ENCODE results near the gene SKIL. TPM values are rescaled to one million over a fixed set of nuclear protein-coding genes. Genes with fewer than 3 reads are reported as not detected.
A peak's percentile ranks its signal among the peaks of the same experiment; 100 is the strongest.

SKIL gene
- total and polyA plus RNA-seq, 3 experiments from 2014 or later, result 3.2 to 29.0 (median 25.9) TPM

- H3K27me3 Mint-ChIP-seq, result peaks cover 15 to 32% of the 10 kb centered on the region in 2 donors
- Histone ChIP-seq H3K4me1 (ENCODE audit: insufficient read depth, low read length) (peaks cover 10% of the 10 kb centered on the region), H3K9me3 (ENCODE audit: low read length) (no peaks in the 10 kb centered on the region), H3K4me3 (ENCODE audit: low read length) (no peak overlapping the region), H3K36me3 (ENCODE audit: insufficient read depth, low read length) (no peaks in the 10 kb centered on the region), H3K27me3 (ENCODE audit: insufficient read depth, low read length, poor library complexity, severe bottlenecking) (no peaks in the 10 kb centered on the region), H3K27ac (ENCODE audit: low read depth, low read length) (no peak overlapping the region)
- H3K36me3 Mint-ChIP-seq, result peaks cover 0 to 3% (median 0%) of the 10 kb centered on the region in 3 donors
- ChIA-PET CTCF (no interaction called here), POLR2A (no interaction called here)
- peak overlapping the region in 1 of 8 donors; percentile 68 for H3K27ac Mint-ChIP-seq
- H3K9me3 Mint-ChIP-seq, result no peaks in the 10 kb centered on the region
- DNase-seq, result no peak
- no peak overlapping the region for H3K4me3 Mint-ChIP-seq
- peaks cover 5 to 17% (median 16%) of the 10 kb centered on the region in 3 donors for H3K4me1 Mint-ChIP-seq
These were observed 68.2 kb downstream of the SKIL start for GRCh38 chr3:170425491-170426239.

- no peak overlapping the region for H3K4me3 Mint-ChIP-seq
- no peaks in the 10 kb centered on the region for H3K9me3 Mint-ChIP-seq
- no peaks in the 10 kb centered on the region for H3K9me3 ChIP-seq (ENCODE audit: low read length)
- peaks cover 10% of the 10 kb centered on the region for H3K4me1 ChIP-seq (ENCODE audit: insufficient read depth, low read length)
- ChIA-PET POLR2A (no interaction called here), CTCF (no interaction called here)
- peaks cover 5 to 16% (median 15%) of the 10 kb centered on the region in 3 donors for H3K4me1 Mint-ChIP-seq
- H3K27ac ChIP-seq (ENCODE audit: low read depth, low read length), result no peak overlapping the region
- peaks cover 13 to 29% of the 10 kb centered on the region in 2 donors for H3K27me3 Mint-ChIP-seq
- DNase-seq, result no peak
- H3K4me3 ChIP-seq (ENCODE audit: low read length), result no peak overlapping the region
- no peaks in the 10 kb centered on the region for H3K27me3 ChIP-seq (ENCODE audit: insufficient read depth, low read length, poor library complexity, severe bottlenecking)
- no peaks in the 10 kb centered on the region for H3K36me3 ChIP-seq (ENCODE audit: insufficient read depth, low read length)
- H3K27ac Mint-ChIP-seq, result peak overlapping the region in 1 of 8 donors; percentile 69
- H3K36me3 Mint-ChIP-seq, result peaks cover 0 to 3% (median 0%) of the 10 kb centered on the region in 3 donors
These were observed 68.8 kb downstream of the SKIL start for GRCh38 chr3:170426240-170426797.

- H3K9me3 ChIP-seq (ENCODE audit: low read length), result no peaks in the 10 kb centered on the region
- ChIA-PET CTCF (no interaction called here), POLR2A (no interaction called here)
- Mint-ChIP-seq H3K27ac (no peak overlapping the region), H3K9me3 (no peaks in the 10 kb centered on the region), H3K27me3 (peaks cover 7 to 21% of the 10 kb centered on the region in 2 donors), H3K4me1 (peaks cover 5 to 16% (median 15%) of the 10 kb centered on the region in 3 donors), H3K4me3 (no peak overlapping the region), H3K36me3 (peaks cover 0 to 3% (median 0%) of the 10 kb centered on the region in 3 donors)
- H3K27ac ChIP-seq (ENCODE audit: low read depth, low read length), result no peak overlapping the region
- no peaks in the 10 kb centered on the region for H3K36me3 ChIP-seq (ENCODE audit: insufficient read depth, low read length)
- no peaks in the 10 kb centered on the region for H3K27me3 ChIP-seq (ENCODE audit: insufficient read depth, low read length, poor library complexity, severe bottlenecking)
- DNase-seq, result no peak
- H3K4me1 ChIP-seq (ENCODE audit: insufficient read depth, low read length), result peaks cover 10% of the 10 kb centered on the region
- no peak overlapping the region for H3K4me3 ChIP-seq (ENCODE audit: low read length)
These were observed 70.6 kb downstream of the SKIL start for GRCh38 chr3:170428095-170428494.

GRCh38 chr3:170429050-170429449, 71.5 kb downstream of the SKIL start:
- no peaks in the 10 kb centered on the region for H3K9me3 Mint-ChIP-seq
- H3K4me3 Mint-ChIP-seq, result no peak overlapping the region
- H3K27me3 Mint-ChIP-seq, result peaks cover 7 to 16% of the 10 kb centered on the region in 2 donors
- H3K27ac Mint-ChIP-seq, result no peak overlapping the region
- no peak for DNase-seq
- POLR2A ChIA-PET, result no interaction called here
- CTCF ChIA-PET, result no interaction called here
- Histone ChIP-seq H3K4me3 (ENCODE audit: low read length) (no peak overlapping the region), H3K36me3 (ENCODE audit: insufficient read depth, low read length) (no peaks in the 10 kb centered on the region), H3K27me3 (ENCODE audit: insufficient read depth, low read length, poor library complexity, severe bottlenecking) (no peaks in the 10 kb centered on the region), H3K27ac (ENCODE audit: low read depth, low read length) (no peak overlapping the region), H3K9me3 (ENCODE audit: low read length) (no peaks in the 10 kb centered on the region), H3K4me1 (ENCODE audit: insufficient read depth, low read length) (peaks cover 10% of the 10 kb centered on the region)
- H3K4me1 Mint-ChIP-seq, result peaks cover 5 to 16% (median 15%) of the 10 kb centered on the region in 3 donors
- no peaks in the 10 kb centered on the region for H3K36me3 Mint-ChIP-seq

- Histone ChIP-seq H3K4me3 (ENCODE audit: low read length) (no peak overlapping the region), H3K4me1 (ENCODE audit: insufficient read depth, low read length) (peaks cover 10% of the 10 kb centered on the region), H3K27me3 (ENCODE audit: insufficient read depth, low read length, poor library complexity, severe bottlenecking) (no peaks in the 10 kb centered on the region), H3K9me3 (ENCODE audit: low read length) (no peaks in the 10 kb centered on the region), H3K27ac (ENCODE audit: low read depth, low read length) (no peak overlapping the region), H3K36me3 (ENCODE audit: insufficient read depth, low read length) (no peaks in the 10 kb centered on the region)
- Mint-ChIP-seq H3K4me3 (no peak overlapping the region), H3K9me3 (no peaks in the 10 kb centered on the region), H3K4me1 (peaks cover 5 to 16% (median 15%) of the 10 kb centered on the region in 3 donors), H3K27me3 (peaks cover 3 to 14% of the 10 kb centered on the region in 2 donors), H3K36me3 (no peaks in the 10 kb centered on the region), H3K27ac (no peak overlapping the region)
- DNase-seq, result no peak
- ChIA-PET POLR2A (no interaction called here), CTCF (interaction anchor here (0.6 to 1.3 kb wide), 2 partner anchors 20 to 245 kb away, joined by 4 to 5 read pairs; no protein-coding TSS in a partner anchor)
These were observed 73.5 kb downstream of the SKIL start for GRCh38 chr3:170431054-170431453.

- Histone ChIP-seq H3K4me3 (ENCODE audit: low read length) (no peak overlapping the region), H3K27ac (ENCODE audit: low read depth, low read length) (no peak overlapping the region), H3K4me1 (ENCODE audit: insufficient read depth, low read length) (peaks cover 10% of the 10 kb centered on the region), H3K9me3 (ENCODE audit: low read length) (no peaks in the 10 kb centered on the region), H3K27me3 (ENCODE audit: insufficient read depth, low read length, poor library complexity, severe bottlenecking) (no peaks in the 10 kb centered on the region), H3K36me3 (ENCODE audit: insufficient read depth, low read length) (no peaks in the 10 kb centered on the region)
- DNase-seq, result no peak
- H3K27me3 Mint-ChIP-seq, result peaks cover 6 to 14% of the 10 kb centered on the region in 2 donors
- peak overlapping the region in 1 of 8 donors; percentile 41 for H3K27ac Mint-ChIP-seq
- POLR2A ChIA-PET, result no interaction called here
- H3K4me1 Mint-ChIP-seq, result peaks cover 5 to 16% (median 15%) of the 10 kb centered on the region in 3 donors
- H3K36me3 Mint-ChIP-seq, result peaks cover 0 to 2% (median 0%) of the 10 kb centered on the region in 3 donors
- CTCF ChIA-PET, result interaction anchor here (0.6 kb wide), 1 partner anchor 655 kb away, joined by 4 read pairs; no protein-coding TSS in a partner anchor
- H3K4me3 Mint-ChIP-seq, result no peak overlapping the region
- H3K9me3 Mint-ChIP-seq, result no peaks in the 10 kb centered on the region
These were observed 74.9 kb downstream of the SKIL start for GRCh38 chr3:170432416-170432815.

GRCh38 chr3:170436697-170437096, 79.2 kb downstream of the SKIL start:
- CTCF ChIA-PET, result no interaction called here
- no peak overlapping the region for H3K4me3 Mint-ChIP-seq
- peaks cover 13 to 34% of the 10 kb centered on the region in 2 donors for H3K27me3 Mint-ChIP-seq
- H3K27me3 ChIP-seq (ENCODE audit: insufficient read depth, low read length, poor library complexity, severe bottlenecking), result no peaks in the 10 kb centered on the region
- H3K36me3 ChIP-seq (ENCODE audit: insufficient read depth, low read length), result no peaks in the 10 kb centered on the region
- no peaks in the 10 kb centered on the region for H3K9me3 ChIP-seq (ENCODE audit: low read length)
- no peaks in the 10 kb centered on the region for H3K9me3 Mint-ChIP-seq
- H3K27ac Mint-ChIP-seq, result no peak overlapping the region
- POLR2A ChIA-PET, result no interaction called here
- H3K36me3 Mint-ChIP-seq, result peaks cover 0 to 2% (median 0%) of the 10 kb centered on the region in 3 donors
- no peak overlapping the region for H3K4me3 ChIP-seq (ENCODE audit: low read length)
- H3K27ac ChIP-seq (ENCODE audit: low read depth, low read length), result no peak overlapping the region
- H3K4me1 ChIP-seq (ENCODE audit: insufficient read depth, low read length), result no peaks in the 10 kb centered on the region
- DNase-seq, result no peak
- H3K4me1 Mint-ChIP-seq, result no peaks in the 10 kb centered on the region

- DNase-seq, result no peak
These were observed 79.7 kb downstream of the SKIL start for GRCh38 chr3:170437176-170437575.

More at GRCh38 chr3:170437176-170437575, 79.7 kb downstream of the SKIL start:
- no peak overlapping the region for H3K4me3 ChIP-seq (ENCODE audit: low read length)
- CTCF ChIA-PET, result no interaction called here
- H3K27ac Mint-ChIP-seq, result no peak overlapping the region
- peaks cover 0 to 2% (median 0%) of the 10 kb centered on the region in 3 donors for H3K36me3 Mint-ChIP-seq
- H3K4me3 Mint-ChIP-seq, result no peak overlapping the region
- no peaks in the 10 kb centered on the region for H3K4me1 ChIP-seq (ENCODE audit: insufficient read depth, low read length)
- H3K4me1 Mint-ChIP-seq, result no peaks in the 10 kb centered on the region
- H3K27ac ChIP-seq (ENCODE audit: low read depth, low read length), result no peak overlapping the region
- POLR2A ChIA-PET, result no interaction called here
- H3K27me3 Mint-ChIP-seq, result peaks cover 18 to 39% of the 10 kb centered on the region in 2 donors
- H3K36me3 ChIP-seq (ENCODE audit: insufficient read depth, low read length), result no peaks in the 10 kb centered on the region
- H3K27me3 ChIP-seq (ENCODE audit: insufficient read depth, low read length, poor library complexity, severe bottlenecking), result no peaks in the 10 kb centered on the region
- H3K9me3 ChIP-seq (ENCODE audit: low read length), result no peaks in the 10 kb centered on the region
- H3K9me3 Mint-ChIP-seq, result no peaks in the 10 kb centered on the region

Data from CD8-positive, alpha-beta memory T cell (primary cell).